NCI-H2196 (cell line): ENCODE measurements around the gene BCAS3.

Source experiments
- DNase-seq: peaks from one replicate; lab custom pipeline; 2025; ENCODE audit not compliant: unreplicated experiment; lab: John Stamatoyannopoulos, UW

BCAS3 gene

DNA sequence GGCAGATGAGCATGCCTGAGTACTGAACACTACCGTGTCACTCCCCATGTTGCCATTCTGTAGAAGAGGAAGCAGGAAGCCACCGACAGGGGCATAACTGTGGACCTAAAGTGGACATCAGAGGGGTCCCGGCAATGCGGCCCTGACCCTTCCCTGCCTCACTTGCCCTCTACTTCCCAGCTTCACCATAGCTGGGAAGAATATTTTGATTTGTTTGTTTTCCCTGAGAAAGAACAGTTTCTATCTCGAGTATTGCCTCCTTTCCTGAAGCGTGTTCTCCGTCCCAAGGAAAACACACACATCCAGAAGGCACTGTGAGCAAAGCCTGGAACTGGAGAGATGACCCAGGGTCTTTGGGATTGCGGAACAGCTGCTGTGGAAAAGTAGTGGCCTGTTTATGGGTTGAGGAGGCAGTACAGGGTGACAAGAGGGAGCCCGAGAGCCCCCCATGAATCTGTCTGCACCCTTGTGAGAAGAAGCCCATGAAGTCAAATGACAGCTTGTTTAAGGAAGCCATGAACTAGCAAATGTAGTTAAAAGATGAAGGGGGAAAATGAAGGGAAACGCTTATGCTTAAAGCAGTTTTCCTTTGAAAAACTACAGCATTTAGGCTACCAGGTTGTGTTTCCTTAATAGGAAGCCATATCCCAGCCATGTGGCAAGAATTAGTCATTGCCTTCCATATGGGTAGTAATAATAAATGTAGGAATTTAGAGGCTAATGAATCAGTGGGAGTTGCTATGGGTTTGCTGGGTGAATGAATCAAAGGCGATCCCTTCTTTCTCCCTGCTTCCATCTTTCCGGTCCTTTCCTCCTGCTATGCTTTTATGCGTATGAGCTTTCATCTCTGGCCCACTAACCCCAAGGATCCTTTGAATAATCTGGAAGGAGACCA is 632.0 kb downstream of the BCAS3 start:
- no peak for DNase-seq

DNA sequence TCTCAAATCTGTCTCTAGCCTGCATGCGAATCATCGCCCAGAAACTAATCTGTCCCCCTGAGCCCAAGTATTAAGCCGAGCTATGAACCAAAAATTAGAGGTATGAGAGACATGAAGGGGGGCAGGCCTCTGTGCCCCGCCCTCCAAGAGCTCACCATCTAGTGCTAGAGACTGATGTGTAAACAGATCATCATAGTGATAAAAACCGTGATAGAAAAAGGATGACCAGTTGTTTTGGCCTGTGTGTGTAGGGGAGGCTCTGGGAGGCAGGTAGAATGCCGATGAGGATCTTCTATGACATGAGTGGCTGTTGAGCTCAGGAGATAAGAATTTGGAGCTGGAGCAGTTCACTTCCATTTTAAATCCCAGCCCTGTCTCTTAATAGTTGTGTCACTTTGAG is 632.9 kb downstream of the BCAS3 start:
- DNase-seq: no peak

GRCh38 chr17:61312406-61313295 is 635.0 kb downstream of the BCAS3 start:
- DNase-seq: no peak

DNA sequence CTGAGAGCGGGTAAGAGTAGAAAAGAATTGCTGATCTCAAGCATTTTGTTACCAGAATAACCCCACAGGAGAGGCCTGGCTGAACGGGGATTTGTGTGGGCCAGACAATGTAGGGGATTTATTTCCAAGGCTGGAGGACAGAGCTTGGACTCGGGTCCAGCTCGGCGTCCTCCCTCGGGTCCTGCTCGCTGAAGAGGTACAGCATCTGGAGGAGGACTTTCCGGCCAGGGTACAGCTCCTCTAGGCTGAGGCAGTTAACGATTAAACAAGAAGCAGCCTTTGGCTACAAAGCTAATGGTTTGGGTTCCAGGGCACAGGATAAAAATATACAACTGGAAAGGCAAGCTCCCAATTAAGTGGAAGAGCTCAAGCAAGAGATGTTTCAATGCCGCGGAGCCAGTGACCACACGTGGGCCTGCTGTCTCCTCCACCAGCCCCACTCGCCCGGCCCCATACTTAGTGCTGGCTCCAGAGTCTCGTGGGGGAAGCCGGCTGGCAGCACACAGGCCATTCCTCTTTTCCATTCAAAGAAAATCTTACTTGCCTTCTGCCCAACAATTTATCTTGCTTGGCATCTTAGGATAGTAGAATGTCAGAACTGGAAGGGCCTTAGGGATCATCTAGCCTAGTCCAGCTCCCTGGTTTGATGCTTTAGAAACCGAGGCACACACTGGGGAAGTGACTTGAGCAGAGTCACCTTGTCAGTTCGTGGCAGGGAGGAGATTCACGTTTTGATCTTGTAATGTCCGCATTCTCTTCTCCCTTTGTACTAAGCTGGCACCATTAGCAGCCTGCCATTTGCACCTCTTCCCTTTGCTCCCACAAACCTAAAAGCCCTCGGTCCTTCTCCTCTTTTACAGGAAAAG is 636.0 kb downstream of the BCAS3 start:
- DNase-seq: no peak

DNA sequence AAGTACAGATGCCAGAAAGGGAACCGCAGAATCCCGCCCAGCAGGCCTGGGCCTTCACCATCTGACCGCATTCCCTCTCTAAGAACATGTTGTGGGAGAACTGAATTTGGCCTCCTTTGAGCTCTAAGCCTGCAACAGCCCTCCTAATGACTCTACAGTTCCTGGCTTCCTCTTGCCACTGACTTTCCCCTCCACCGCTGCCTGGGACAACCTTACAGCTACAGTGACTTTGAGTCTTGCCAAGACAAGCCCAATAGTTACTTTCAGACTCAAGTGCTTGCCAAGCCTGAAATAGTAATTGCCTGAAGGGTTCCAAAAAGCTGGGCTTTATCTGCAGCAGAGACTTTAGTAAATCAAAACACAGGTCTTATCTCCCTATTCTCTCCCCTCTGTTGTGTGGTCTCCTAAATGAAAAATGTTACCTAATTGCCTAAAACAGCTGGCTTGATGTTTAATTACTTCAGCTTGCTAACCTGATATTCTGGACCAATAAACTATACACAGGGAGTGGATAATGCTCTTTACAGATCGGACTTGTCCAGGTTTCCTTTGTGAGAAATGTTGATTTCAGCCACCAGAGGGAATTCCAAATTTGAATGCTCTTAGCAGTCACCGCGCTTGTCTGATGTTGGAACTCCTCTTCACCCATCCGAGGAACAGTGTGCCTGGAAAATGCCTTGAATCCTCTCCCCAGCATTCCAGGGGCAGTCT is 636.9 kb downstream of the BCAS3 start:
- no peak for DNase-seq

DNA sequence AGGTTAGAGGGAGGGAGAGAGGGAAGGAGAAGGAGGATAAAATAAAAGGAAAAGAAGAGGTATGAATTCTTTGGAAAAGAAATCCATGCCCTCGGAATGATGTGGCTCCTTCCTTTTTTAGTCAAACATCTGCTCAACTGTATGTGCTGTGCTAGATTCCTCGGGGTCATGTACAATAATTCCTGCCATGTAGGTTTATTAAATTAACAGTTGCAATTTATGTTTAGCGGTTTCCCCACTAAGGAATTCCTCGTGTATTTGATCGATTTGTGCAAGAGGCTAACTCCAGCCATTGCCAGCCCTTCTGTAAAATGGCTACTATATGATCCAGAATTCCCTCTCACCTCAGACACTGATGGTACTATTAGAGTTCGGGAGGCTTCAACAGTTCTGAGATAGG is 639.0 kb downstream of the BCAS3 start:
- DNase-seq: no peak

DNA sequence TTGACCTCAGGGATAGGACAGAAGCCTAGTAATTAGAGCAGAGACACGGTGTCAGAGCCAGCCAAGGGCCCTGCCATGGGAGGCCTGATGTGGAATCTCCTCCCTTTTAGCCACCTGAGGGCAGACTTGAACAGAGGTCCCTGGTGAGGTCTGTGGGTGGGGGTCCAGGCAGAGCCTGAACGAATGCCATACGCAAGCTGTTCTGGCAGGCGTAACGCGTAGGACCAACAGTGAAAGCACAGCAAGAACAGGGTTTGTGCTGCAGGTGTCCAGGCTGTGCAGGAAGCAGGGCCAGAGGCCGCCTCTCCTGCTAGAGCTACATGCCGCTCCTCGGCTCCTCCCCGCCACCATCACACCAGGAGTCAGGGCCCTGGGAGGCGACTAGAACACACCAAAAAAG is 640.1 kb downstream of the BCAS3 start:
- no peak for DNase-seq

DNA sequence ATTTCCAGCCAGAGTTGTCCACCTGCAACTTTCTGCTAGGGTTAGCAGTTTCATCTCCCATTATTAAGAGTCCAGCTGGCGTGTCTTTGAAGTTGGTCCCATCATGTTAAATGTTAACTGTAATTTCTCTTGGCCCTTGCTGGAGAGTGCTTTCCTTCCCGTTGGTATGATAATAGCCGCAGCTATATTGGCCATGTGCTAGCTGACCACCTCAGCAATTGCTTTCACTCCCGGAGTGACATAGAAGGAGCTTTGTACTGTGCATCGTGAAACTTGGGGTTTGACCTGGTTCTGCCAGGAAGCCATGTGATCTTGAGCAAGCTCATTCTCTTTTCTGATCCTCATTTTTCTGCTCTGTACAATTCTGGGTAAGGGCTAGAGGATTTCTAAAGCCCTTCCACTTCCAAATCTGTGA is 641.0 kb downstream of the BCAS3 start:
- DNase-seq: no peak

DNA sequence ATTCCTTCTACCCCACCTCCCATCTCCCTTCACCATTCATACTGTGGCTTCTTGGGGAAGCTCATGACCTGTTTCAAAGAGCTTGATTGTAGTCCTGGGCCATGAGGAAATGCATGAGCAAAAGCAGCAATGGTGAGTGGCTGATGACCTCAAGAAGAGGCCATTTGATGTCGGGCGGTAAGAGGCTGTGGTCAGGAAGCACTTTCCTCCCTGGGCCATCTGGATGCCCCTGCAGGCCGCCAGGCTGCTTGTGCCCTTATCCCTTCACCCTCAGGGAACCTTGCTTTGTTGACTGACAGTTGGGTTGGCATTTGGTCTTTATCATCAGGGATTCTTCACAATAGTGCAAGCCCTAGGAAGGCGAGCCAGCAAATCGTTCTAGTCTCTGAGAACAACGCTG is 643.7 kb downstream of the BCAS3 start:
- DNase-seq: no peak

GRCh38 chr17:61322325-61323002 is 644.8 kb downstream of the BCAS3 start:
- no peak for DNase-seq

- no peak for DNase-seq
These were observed 645.6 kb downstream of the BCAS3 start for GRCh38 chr17:61323003-61323908.

DNA sequence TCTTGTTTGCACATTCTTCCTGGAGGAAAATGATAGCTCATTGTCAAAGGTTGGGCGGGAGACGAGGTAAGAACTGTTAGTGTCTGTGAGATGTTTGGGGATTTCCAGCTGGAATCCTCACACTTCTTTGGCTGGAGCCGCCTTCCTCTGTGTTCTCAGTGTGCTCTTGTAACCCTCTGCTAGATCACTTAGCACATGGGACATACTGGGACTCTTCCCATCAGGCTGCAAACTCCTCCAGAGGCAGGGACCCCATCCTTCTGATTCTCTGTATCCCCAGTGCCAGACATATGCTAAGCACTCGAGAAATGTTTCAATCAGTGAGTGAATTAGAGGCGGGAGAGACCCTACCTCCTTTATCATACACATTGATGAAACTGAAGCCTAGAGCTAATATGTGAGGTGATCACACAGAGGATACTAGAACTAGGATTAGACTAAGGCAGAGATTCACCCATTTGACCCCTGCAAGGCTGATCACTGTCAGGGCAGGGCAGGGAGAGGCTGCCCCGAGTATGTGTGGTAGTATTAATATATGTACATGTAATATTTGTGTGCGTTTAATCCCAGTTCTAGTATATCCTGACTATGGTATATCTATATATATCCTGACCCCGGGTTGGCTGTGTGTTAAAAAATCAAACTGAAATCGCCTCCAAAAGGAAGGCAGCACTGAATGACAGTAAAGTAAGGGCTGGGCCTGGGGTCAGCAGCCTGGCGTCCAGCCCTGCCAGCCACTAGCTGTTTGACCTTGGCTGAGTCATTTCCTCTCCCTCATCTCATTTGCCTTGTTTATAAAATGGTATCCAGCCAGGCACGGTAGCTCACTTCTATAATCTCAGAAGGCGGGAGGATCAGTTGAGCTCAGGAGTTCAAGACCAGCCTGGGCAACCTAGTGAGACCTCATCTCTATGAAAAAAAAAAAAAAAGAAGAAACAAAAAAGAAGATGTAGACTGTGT is 646.5 kb downstream of the BCAS3 start:
- DNase-seq: no peak

GRCh38 chr17:61324950-61325349 is 647.3 kb downstream of the BCAS3 start:
- DNase-seq: no peak

- DNase-seq: no peak
These were observed 647.9 kb downstream of the BCAS3 start for GRCh38 chr17:61325382-61326073.

- DNase-seq: no peak
These were observed 648.7 kb downstream of the BCAS3 start for GRCh38 chr17:61326330-61326729.

GRCh38 chr17:61328351-61328750 is 650.7 kb downstream of the BCAS3 start:
- DNase-seq: no peak
